ENCODE data around the gene FBXL5. TPM values are rescaled to one million over a fixed set of nuclear protein-coding genes. Genes with fewer than 3 reads are reported as not detected.

FBXL5 gene
- total and polyA plus RNA-seq, 9 of the 15 experiments (the other 6 are each of a cell fraction or from before 2014, with no cell fraction given) = 6.0 to 35.2 (median 22.1) TPM

DNA sequence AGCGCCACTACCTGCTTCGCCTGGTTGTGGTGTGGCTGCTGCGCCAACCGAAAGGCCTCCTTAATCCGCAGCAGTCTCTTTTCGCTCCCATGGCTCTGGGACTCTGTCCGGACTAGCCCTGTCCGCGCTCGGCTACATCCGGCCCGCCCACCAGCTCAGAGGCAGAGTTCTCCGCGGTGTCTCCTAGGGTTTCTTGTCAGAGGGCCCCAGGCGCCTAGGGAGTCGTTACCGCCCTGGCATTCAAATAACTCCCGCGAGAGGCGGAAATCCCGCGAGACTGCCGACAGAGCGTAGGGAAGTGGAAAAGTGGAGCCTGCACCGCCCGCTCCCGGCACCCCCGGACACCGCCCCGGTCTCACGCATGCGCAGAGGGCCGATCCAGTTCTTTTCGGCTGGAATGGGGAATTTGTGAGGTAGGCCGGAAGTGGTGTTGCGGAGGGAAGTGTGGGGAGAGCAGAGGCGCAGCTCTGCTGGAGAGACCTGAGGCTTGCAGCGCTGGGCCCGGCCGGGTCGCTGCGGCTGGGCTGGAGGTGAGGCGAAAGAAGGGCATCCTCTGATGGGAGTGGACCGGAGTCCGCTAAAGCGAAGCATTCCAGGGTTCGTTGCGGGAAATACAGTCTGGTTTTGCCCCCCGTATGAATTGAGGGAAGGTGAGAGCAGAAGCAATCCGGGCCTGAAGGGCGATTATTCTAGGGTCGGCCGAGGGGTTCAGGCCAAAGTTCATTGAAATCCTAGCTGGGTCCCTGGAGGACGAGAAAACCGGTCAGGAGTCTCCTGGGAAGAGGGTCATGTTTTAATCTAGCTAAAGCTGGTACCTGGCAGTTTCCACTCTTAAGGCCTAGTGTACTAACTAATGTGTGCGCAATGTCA, 26.4 kb upstream of the FBXL5 start, which contains the start of gene FAM200B (continued):
- TF ChIP-seq, protein P1, sequence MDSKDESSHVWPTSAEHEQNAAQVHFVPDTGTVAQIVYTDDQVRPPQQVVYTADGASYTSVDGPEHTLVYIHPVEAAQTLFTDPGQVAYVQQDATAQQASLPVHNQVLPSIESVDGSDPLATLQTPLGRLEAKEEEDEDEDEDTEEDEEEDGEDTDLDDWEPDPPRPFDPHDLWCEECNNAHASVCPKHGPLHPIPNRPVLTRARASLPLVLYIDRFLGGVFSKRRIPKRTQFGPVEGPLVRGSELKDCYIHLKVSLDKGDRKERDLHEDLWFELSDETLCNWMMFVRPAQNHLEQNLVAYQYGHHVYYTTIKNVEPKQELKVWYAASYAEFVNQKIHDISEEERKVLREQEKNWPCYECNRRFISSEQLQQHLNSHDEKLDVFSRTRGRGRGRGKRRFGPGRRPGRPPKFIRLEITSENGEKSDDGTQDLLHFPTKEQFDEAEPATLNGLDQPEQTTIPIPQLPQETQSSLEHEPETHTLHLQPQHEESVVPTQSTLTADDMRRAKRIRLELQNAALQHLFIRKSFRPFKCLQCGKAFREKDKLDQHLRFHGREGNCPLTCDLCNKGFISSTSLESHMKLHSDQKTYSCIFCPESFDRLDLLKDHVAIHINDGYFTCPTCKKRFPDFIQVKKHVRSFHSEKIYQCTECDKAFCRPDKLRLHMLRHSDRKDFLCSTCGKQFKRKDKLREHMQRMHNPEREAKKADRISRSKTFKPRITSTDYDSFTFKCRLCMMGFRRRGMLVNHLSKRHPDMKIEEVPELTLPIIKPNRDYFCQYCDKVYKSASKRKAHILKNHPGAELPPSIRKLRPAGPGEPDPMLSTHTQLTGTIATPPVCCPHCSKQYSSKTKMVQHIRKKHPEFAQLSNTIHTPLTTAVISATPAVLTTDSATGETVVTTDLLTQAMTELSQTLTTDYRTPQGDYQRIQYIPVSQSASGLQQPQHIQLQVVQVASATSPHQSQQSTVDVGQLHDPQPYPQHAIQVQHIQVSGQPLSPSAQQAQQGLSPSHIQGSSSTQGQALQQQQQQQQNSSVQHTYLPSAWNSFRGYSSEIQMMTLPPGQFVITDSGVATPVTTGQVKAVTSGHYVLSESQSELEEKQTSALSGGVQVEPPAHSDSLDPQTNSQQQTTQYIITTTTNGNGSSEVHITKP (IDR thresholded peaks at IDR 0.05; ENCODE audit: partially characterized antibody) = peak; percentile 36
- no peak for TF ChIP-seq ZNF695 (CRISPR knock-in tag; IDR thresholded peaks at IDR 0.05)
- no peak for TF ChIP-seq ZNF282 (CRISPR knock-in tag; IDR thresholded peaks at IDR 0.05)
- TF ChIP-seq, protein P2, sequence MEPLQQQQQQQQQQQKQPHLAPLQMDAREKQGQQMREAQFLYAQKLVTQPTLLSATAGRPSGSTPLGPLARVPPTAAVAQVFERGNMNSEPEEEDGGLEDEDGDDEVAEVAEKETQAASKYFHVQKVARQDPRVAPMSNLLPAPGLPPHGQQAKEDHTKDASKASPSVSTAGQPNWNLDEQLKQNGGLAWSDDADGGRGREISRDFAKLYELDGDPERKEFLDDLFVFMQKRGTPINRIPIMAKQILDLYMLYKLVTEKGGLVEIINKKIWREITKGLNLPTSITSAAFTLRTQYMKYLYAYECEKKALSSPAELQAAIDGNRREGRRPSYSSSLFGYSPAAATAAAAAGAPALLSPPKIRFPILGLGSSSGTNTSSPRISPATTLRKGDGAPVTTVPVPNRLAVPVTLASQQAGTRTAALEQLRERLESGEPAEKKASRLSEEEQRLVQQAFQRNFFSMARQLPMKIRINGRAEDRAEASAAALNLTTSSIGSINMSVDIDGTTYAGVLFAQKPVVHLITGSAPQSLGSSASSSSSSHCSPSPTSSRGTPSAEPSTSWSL (CRISPR knock-in tag; IDR thresholded peaks at IDR 0.05; ENCODE audit: borderline replicate concordance) = no peak
- TF ChIP-seq ETV6 (IDR thresholded peaks at IDR 0.05; ENCODE audit: borderline replicate concordance in 1 of 2, low read depth in 2 of 2, low read length in 1 of 2) = no peak
- TF ChIP-seq ETV6 (CRISPR knock-in tag; IDR thresholded peaks at IDR 0.05; ENCODE audit: borderline replicate concordance) = no peak
- TF ChIP-seq, protein P3, sequence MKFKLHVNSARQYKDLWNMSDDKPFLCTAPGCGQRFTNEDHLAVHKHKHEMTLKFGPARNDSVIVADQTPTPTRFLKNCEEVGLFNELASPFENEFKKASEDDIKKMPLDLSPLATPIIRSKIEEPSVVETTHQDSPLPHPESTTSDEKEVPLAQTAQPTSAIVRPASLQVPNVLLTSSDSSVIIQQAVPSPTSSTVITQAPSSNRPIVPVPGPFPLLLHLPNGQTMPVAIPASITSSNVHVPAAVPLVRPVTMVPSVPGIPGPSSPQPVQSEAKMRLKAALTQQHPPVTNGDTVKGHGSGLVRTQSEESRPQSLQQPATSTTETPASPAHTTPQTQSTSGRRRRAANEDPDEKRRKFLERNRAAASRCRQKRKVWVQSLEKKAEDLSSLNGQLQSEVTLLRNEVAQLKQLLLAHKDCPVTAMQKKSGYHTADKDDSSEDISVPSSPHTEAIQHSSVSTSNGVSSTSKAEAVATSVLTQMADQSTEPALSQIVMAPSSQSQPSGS (CRISPR knock-in tag; IDR thresholded peaks at IDR 0.05) = no peak
- TF ChIP-seq JUN (IDR thresholded peaks at IDR 0.05; ENCODE audit: borderline replicate concordance, low read depth, low read length) = no peak
- no peak for TF ChIP-seq JUN (CRISPR knock-in tag; IDR thresholded peaks at IDR 0.05; ENCODE audit: borderline replicate concordance)
- TF ChIP-seq ZNF140 (CRISPR knock-in tag; IDR thresholded peaks at IDR 0.05) = no peak
- no peak for TF ChIP-seq ZNF197 (CRISPR knock-in tag; IDR thresholded peaks at IDR 0.05; ENCODE audit: low read depth)
- TF ChIP-seq KDM1A (IDR thresholded peaks at IDR 0.05) = no peak
- TF ChIP-seq, protein P4, sequence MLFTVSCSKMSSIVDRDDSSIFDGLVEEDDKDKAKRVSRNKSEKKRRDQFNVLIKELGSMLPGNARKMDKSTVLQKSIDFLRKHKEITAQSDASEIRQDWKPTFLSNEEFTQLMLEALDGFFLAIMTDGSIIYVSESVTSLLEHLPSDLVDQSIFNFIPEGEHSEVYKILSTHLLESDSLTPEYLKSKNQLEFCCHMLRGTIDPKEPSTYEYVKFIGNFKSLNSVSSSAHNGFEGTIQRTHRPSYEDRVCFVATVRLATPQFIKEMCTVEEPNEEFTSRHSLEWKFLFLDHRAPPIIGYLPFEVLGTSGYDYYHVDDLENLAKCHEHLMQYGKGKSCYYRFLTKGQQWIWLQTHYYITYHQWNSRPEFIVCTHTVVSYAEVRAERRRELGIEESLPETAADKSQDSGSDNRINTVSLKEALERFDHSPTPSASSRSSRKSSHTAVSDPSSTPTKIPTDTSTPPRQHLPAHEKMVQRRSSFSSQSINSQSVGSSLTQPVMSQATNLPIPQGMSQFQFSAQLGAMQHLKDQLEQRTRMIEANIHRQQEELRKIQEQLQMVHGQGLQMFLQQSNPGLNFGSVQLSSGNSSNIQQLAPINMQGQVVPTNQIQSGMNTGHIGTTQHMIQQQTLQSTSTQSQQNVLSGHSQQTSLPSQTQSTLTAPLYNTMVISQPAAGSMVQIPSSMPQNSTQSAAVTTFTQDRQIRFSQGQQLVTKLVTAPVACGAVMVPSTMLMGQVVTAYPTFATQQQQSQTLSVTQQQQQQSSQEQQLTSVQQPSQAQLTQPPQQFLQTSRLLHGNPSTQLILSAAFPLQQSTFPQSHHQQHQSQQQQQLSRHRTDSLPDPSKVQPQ (CRISPR knock-in tag; IDR thresholded peaks at IDR 0.05; ENCODE audit: borderline replicate concordance) = no peak
- no peak for TF ChIP-seq HDAC8 (tag; IDR thresholded peaks at IDR 0.05)
- TF ChIP-seq SNRNP70 (optimal IDR thresholded peaks at IDR 0.05; ENCODE audit: low read depth, low read length) = no peak
- TF ChIP-seq MED1 (CRISPR knock-in tag; IDR thresholded peaks at IDR 0.05; ENCODE audit: borderline replicate concordance) = no peak
- TF ChIP-seq, protein P5, sequence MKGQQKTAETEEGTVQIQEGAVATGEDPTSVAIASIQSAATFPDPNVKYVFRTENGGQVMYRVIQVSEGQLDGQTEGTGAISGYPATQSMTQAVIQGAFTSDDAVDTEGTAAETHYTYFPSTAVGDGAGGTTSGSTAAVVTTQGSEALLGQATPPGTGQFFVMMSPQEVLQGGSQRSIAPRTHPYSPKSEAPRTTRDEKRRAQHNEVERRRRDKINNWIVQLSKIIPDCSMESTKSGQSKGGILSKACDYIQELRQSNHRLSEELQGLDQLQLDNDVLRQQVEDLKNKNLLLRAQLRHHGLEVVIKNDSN (CRISPR knock-in tag; IDR thresholded peaks at IDR 0.05) = no peak
